ENCODE results near the gene TSHZ2.
"Not testable (repeated sequence)": the region's sequence is repeated elsewhere in the genome, so short reads cannot be mapped to it uniquely, and the experiment has no call there.

Gene TSHZ2

GRCh38 chr20:53365076-53365475 is 392.9 kb downstream of the TSHZ2 start:
- no peak overlapping the region for H3K4me3 ChIP-seq (ENCODE audit: low read depth, low read length)
- DNase-seq (ENCODE audit: low read depth): no peak
- TF ChIP-seq, protein P1, sequence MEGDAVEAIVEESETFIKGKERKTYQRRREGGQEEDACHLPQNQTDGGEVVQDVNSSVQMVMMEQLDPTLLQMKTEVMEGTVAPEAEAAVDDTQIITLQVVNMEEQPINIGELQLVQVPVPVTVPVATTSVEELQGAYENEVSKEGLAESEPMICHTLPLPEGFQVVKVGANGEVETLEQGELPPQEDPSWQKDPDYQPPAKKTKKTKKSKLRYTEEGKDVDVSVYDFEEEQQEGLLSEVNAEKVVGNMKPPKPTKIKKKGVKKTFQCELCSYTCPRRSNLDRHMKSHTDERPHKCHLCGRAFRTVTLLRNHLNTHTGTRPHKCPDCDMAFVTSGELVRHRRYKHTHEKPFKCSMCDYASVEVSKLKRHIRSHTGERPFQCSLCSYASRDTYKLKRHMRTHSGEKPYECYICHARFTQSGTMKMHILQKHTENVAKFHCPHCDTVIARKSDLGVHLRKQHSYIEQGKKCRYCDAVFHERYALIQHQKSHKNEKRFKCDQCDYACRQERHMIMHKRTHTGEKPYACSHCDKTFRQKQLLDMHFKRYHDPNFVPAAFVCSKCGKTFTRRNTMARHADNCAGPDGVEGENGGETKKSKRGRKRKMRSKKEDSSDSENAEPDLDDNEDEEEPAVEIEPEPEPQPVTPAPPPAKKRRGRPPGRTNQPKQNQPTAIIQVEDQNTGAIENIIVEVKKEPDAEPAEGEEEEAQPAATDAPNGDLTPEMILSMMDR (conservative IDR thresholded peaks at IDR 0.05; ENCODE audit: low read depth, low read length): no peak

GRCh38 chr20:53365539-53366075 is 393.4 kb downstream of the TSHZ2 start:
- TF ChIP-seq, protein P1 (conservative IDR thresholded peaks at IDR 0.05; ENCODE audit: low read depth, low read length): no peak
- no peak overlapping the region for H3K4me3 ChIP-seq (ENCODE audit: low read depth, low read length)
- no peak for DNase-seq (ENCODE audit: low read depth)

DNA sequence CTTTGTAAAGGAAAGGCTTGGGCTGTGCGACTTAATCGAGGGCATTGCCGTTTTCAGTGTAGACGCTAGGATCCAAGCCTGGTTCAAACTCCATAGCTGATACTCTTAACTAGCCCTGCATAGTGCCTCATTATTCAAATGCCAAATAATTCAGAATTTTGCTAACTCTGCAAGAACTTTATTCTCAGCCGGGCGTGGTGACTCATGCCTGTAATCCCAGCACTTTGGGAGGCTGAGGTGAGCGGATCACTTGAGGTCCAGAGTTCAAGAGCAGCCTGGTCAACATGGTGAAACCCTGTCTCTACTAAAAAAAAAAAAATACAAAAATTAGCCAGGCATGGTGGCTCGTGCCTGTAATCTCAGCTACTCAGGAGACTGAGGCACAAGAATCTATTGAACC is 394.8 kb downstream of the TSHZ2 start:
- not testable (repeated sequence) for DNase-seq (ENCODE audit: low read depth); H3K4me3 ChIP-seq (ENCODE audit: low read depth, low read length)

- TF ChIP-seq, protein P1 (conservative IDR thresholded peaks at IDR 0.05; ENCODE audit: low read depth, low read length): no peak
- no peak overlapping the region for H3K4me3 ChIP-seq (ENCODE audit: low read depth, low read length)
Measured at GRCh38 chr20:53369871-53370270, 397.7 kb downstream of the TSHZ2 start.

GRCh38 chr20:53370345-53370961 is 398.3 kb downstream of the TSHZ2 start:
- TF ChIP-seq, protein P1 (conservative IDR thresholded peaks at IDR 0.05; ENCODE audit: low read depth, low read length): no peak
- DNase-seq (ENCODE audit: low read depth): no peak

More at GRCh38 chr20:53369871-53370270, 397.7 kb downstream of the TSHZ2 start:
- DNase-seq (ENCODE audit: low read depth): no peak

DNA sequence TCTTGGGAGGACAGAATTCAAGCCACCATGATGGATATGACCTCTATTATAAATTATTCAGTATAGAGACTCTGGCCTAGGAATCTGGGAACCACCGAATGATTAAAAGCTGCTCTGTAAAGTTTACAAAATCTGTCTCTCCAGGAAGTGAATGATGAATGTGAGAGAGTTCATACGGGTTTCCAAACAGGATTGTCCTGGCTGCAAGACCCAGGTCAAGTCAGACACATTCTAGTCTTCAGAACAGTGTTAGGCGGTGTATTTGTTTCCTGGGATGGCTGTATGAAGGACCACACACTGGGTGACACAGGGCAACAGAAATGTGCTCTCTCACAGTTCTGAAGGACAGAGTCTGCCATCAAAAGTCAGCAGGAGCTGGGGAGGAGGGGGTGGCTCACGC is 399.1 kb downstream of the TSHZ2 start:
- DNase-seq (ENCODE audit: low read depth): no peak
- TF ChIP-seq, protein P1 (conservative IDR thresholded peaks at IDR 0.05; ENCODE audit: low read depth, low read length): no peak
- no peak overlapping the region for H3K4me3 ChIP-seq (ENCODE audit: low read depth, low read length)

More at GRCh38 chr20:53370345-53370961, 398.3 kb downstream of the TSHZ2 start:
- no peak overlapping the region for H3K4me3 ChIP-seq (ENCODE audit: low read depth, low read length)

GRCh38 chr20:53376021-53376420 is 403.9 kb downstream of the TSHZ2 start:
- no peak overlapping the region for H3K4me3 ChIP-seq (ENCODE audit: low read depth, low read length)
- DNase-seq (ENCODE audit: low read depth): no peak
- TF ChIP-seq, protein P1 (conservative IDR thresholded peaks at IDR 0.05; ENCODE audit: low read depth, low read length): no peak
